Progenitor cell of endocrine pancreas (in vitro differentiated cells): Measurements from ENCODE around the gene GRM4. TPM values are rescaled to one million over a fixed set of nuclear protein-coding genes. Genes with fewer than 3 reads are reported as not detected.
"Not testable (repeated sequence)": the region's sequence is repeated elsewhere in the genome, so short reads cannot be mapped to it uniquely, and the experiment has no call there.

Experiments used
- DNase-seq: peaks from one replicate; pipeline ENCODE4 v3.0.0; 2021; ENCODE audit warnings: low spot score; ENCODE audit not compliant: unreplicated experiment
- H3K27ac Mint-ChIP-seq: 2 replicates; pipeline ENCODE4 v1.8.0; 2021; ENCODE audit warnings: mild to moderate bottlenecking, moderate library complexity, mixed read lengths
- H3K27me3 Mint-ChIP-seq: 2 replicates; pipeline ENCODE4 v1.8.0; 2021; ENCODE audit warnings: mixed read lengths
- H3K36me3 Mint-ChIP-seq: 2 replicates; pipeline ENCODE4 v1.8.0; 2022; ENCODE audit warnings: mixed read lengths; ENCODE audit not compliant: insufficient read depth
- H3K4me1 Mint-ChIP-seq: 2 replicates; pipeline ENCODE4 v1.8.0; 2021; ENCODE audit warnings: low read depth, mixed read lengths
- H3K4me3 Mint-ChIP-seq: 2 replicates; pipeline ENCODE4 v1.8.0; 2021; ENCODE audit warnings: low read depth, mild to moderate bottlenecking, moderate library complexity, mixed read lengths
- H3K9me3 Mint-ChIP-seq: 2 replicates; pipeline ENCODE4 v1.8.0; 2021; ENCODE audit warnings: low read depth, mixed read lengths
- CTCF ChIP-seq: fragments of 200-600 bp; sonication (generic); IDR thresholded peaks from one replicate; pipeline ENCODE4 v1.5.0; 2021; ENCODE audit warnings: antibody characterized with exemption, mild to moderate bottlenecking; ENCODE audit not compliant: unreplicated experiment
- long read RNA-seq: library from polyadenylated mRNA; unstranded; transcript quantifications from one replicate; pipeline ENCODE4 v2.0.0, GENCODE V29; 2020
- total RNA-seq: library from RNA; stranded (reverse); gene quantifications from 2 replicates; pipeline ENCODE4 v1.2.1, GENCODE V29; 2021

Gene GRM4
- total RNA-seq = 0.38 and 0.44 TPM in 2 replicates
- long read RNA-seq = 0 reads

- Mint-ChIP-seq H3K9me3 (no peaks in the 10 kb centered on the region), H3K27ac (no peak within 1 kb of the TSS), H3K27me3 (peaks cover 80% of the 10 kb centered on the region), H3K4me3 (peak within 1 kb of the TSS; percentile 59), H3K4me1 (peaks cover 3% of the 10 kb centered on the region), H3K36me3 (no peaks in the 10 kb centered on the region)
- no peak for TF ChIP-seq CTCF
- DNase-seq = no peak
Measured at GRCh38 chr6:34146021-34146782, at the start of gene GRM4. GRM4 (minus strand) TSS chr6:34146087; CDS start chr6:34133496, 12,591 bp downstream.

- no peak for TF ChIP-seq CTCF
- Mint-ChIP-seq H3K36me3 (no peaks in the 10 kb centered on the region), H3K27ac (no peak overlapping the region), H3K4me1 (peaks cover 3% of the 10 kb centered on the region), H3K27me3 (peaks cover 15% of the 10 kb centered on the region), H3K4me3 (no peak overlapping the region), H3K9me3 (no peaks in the 10 kb centered on the region)
- no peak for DNase-seq
Measured at GRCh38 chr6:34194772-34195171, 48.9 kb upstream of the GRM4 start.

DNA sequence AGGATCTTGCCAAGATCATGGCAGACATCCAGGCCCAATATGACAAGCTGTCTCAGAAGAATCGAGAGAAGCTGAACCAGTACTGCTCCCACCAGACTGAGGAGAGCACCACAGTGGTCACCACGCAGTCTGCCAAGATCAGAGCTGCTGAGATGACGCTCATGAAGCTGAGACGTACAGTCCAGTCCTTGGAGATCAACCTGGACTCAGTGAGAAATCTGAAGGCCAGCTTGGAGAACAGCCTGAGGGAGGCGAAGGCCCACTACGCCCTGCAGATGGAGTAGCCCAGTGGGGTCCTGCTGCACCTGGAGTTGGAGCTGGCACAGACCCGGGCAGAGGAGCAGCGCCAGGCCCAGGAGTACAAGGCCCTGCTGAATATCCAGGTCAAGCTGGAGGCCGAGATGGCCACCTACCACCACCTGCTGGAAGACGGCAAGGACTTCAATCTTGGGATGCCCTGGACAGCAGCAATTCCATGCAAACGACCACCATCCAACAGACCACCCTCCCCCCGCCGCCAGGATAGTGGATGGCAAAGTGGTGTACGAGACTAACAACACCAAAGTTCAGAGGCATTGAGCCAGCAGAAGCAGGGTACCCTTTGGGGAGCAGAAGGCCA lies 44.7 kb upstream of the GRM4 start:
- H3K4me3 Mint-ChIP-seq = no peak overlapping the region
- DNase-seq = no peak
- TF ChIP-seq CTCF = no peak
- H3K27ac Mint-ChIP-seq = no peak overlapping the region
- no peaks in the 10 kb centered on the region for H3K9me3 Mint-ChIP-seq
- H3K27me3 Mint-ChIP-seq = peaks cover 10% of the 10 kb centered on the region
- H3K36me3 Mint-ChIP-seq = no peaks in the 10 kb centered on the region
- H3K4me1 Mint-ChIP-seq = no peaks in the 10 kb centered on the region

- H3K36me3 Mint-ChIP-seq = no peaks in the 10 kb centered on the region
- no peak for TF ChIP-seq CTCF
Measured at GRCh38 chr6:34189806-34190503, 44.1 kb upstream of the GRM4 start.

DNA sequence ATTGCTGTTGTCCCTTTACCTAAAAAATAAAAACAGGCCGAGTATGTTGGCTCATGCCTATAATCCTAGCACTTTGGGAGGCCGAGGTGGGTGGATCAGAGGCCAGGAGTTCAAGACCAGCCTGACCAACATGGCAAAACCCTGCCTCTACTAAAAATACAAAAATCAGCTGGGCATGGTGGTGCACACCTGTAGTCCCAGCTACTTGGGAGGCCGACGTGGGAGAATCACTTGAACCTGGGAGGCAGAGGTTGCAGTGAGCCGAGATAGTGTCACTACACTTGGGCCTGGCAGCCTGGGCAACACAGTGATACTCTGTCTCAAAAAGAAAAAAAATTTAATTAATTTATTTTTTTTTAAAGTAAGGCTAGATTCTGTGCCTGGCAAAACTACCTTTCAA lies 38.8 kb upstream of the GRM4 start:
- not testable (repeated sequence) for H3K4me1 Mint-ChIP-seq, H3K27me3 Mint-ChIP-seq, H3K9me3 Mint-ChIP-seq

More at GRCh38 chr6:34189806-34190503, 44.1 kb upstream of the GRM4 start:
- Mint-ChIP-seq H3K27me3 (peaks cover 5% of the 10 kb centered on the region), H3K27ac (no peak overlapping the region), H3K9me3 (no peaks in the 10 kb centered on the region), H3K4me1 (no peaks in the 10 kb centered on the region), H3K4me3 (no peak overlapping the region)
- no peak for DNase-seq

More for the DNA sequence above, 38.8 kb upstream of the GRM4 start:
- not testable (repeated sequence) for H3K4me3 Mint-ChIP-seq, H3K36me3 Mint-ChIP-seq, H3K27ac Mint-ChIP-seq, DNase-seq
